GM12878 (cell line): ENCODE measurements around the gene PEX12.

Experiments used
- ESRRA ChIP-seq: IDR thresholded peaks from 2 replicates; pipeline ENCODE4 v1.6.1; 2012; ENCODE audit warnings: mild to moderate bottlenecking, low read length, improper control_type of control experiment
- GABPA ChIP-seq: IDR thresholded peaks from 2 replicates; pipeline ENCODE4 v1.6.1; 2014; ENCODE audit warnings: antibody characterized with exemption, low read depth, mild to moderate bottlenecking, inconsistent platforms
- HDAC6 ChIP-seq: fragments of 200-600 bp; sonication (generic); IDR thresholded peaks from one replicate; pipeline ENCODE4 v1.8.0; 2017; ENCODE audit warnings: antibody characterized with exemption; ENCODE audit not compliant: unreplicated experiment
- PAX8 ChIP-seq: fragments of 450-650 bp; IDR thresholded peaks from 2 replicates; pipeline ENCODE4 v1.6.1; 2017; ENCODE audit warnings: mild to moderate bottlenecking, moderate library complexity
- POLR2A ChIP-seq: IDR thresholded peaks from 2 replicates; pipeline ENCODE4 v1.6.1; 2011; ENCODE audit warnings: low read depth, mild to moderate bottlenecking, low read length
- RAD21 ChIP-seq: IDR thresholded peaks from 2 replicates; pipeline ENCODE4 v1.6.1; 2011; ENCODE audit warnings: mild to moderate bottlenecking, low read depth, low read length, moderate library complexity; ENCODE audit not compliant: insufficient read depth
- TBL1XR1 ChIP-seq: IDR thresholded peaks from 2 replicates; pipeline ENCODE4 v1.6.1; 2012; ENCODE audit warnings: low read depth, low read length, improper control_type of control experiment
- ZNF24 ChIP-seq: fragments of 450-650 bp; IDR thresholded peaks from 2 replicates; pipeline ENCODE4 v1.6.1; 2017; ENCODE audit warnings: antibody characterized with exemption, mild to moderate bottlenecking
- ZNF384 ChIP-seq: IDR thresholded peaks from 2 replicates; pipeline ENCODE4 v1.6.1; 2012; ENCODE audit warnings: low read depth, mild to moderate bottlenecking, low read length, improper control_type of control experiment, borderline replicate concordance
- TF ChIP-seq, protein P1 (sequence below), 3 experiments: IDR thresholded peaks in 2 of 3; conservative IDR thresholded peaks in 1 of 3; 2 replicates each; pipeline ENCODE4 v1.5.1; 2011; ENCODE audit warnings: low read depth in 3 of 3, low read length in 3 of 3, mild to moderate bottlenecking in 3 of 3, control low read depth in 2 of 3, moderate library complexity in 2 of 3, inconsistent platforms in 1 of 3, mixed read lengths in 1 of 3; ENCODE audit not compliant: control insufficient read depth in 2 of 3, insufficient read depth in 1 of 3; ENCODE audit errors: extremely low read depth in 1 of 3
- TF ChIP-seq, protein P2 (sequence below): IDR thresholded peaks from 2 replicates; pipeline ENCODE4 v1.6.1; 2012; ENCODE audit warnings: mild to moderate bottlenecking, low read depth, low read length
- TF ChIP-seq, protein P3 (sequence below): fragments of 450-650 bp; IDR thresholded peaks from 2 replicates; pipeline ENCODE4 v1.6.1; 2016; ENCODE audit warnings: mild to moderate bottlenecking, moderate library complexity, borderline replicate concordance

DNA sequence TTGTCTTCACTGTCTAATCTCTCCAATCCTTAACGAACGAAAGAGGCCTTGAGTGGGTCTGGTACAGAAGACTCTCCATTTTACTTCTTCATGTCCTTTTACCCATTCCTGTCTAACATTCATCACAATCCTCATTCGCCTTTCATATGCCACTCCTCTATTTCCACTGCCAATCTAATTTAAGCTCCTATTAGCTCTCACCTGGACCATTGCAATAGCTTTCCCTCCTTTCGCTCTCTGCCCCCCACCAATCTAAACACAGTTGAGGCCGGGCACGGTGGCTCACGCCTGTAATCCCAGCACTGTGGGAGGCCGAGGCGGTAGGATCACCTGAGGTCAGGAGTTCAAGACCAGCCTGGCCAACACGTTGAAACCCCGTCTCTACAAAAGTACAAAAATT, 11.4 kb downstream of the PEX12 start:
- TF ChIP-seq PAX8 = no peak
- no peak for TF ChIP-seq HDAC6
- TF ChIP-seq, protein P1, sequence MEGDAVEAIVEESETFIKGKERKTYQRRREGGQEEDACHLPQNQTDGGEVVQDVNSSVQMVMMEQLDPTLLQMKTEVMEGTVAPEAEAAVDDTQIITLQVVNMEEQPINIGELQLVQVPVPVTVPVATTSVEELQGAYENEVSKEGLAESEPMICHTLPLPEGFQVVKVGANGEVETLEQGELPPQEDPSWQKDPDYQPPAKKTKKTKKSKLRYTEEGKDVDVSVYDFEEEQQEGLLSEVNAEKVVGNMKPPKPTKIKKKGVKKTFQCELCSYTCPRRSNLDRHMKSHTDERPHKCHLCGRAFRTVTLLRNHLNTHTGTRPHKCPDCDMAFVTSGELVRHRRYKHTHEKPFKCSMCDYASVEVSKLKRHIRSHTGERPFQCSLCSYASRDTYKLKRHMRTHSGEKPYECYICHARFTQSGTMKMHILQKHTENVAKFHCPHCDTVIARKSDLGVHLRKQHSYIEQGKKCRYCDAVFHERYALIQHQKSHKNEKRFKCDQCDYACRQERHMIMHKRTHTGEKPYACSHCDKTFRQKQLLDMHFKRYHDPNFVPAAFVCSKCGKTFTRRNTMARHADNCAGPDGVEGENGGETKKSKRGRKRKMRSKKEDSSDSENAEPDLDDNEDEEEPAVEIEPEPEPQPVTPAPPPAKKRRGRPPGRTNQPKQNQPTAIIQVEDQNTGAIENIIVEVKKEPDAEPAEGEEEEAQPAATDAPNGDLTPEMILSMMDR (IDR thresholded peaks at IDR 0.05 in 2 of 3, conservative IDR thresholded peaks at IDR 0.05 in 1 of 3; ENCODE audit: control insufficient read depth in 2 of 3, extremely low read depth in 1 of 3, insufficient read depth in 1 of 3, low read depth in 3 of 3, low read length in 3 of 3) = no peak
- TF ChIP-seq POLR2A = no peak
- TF ChIP-seq TBL1XR1 = no peak
- TF ChIP-seq, protein P2, sequence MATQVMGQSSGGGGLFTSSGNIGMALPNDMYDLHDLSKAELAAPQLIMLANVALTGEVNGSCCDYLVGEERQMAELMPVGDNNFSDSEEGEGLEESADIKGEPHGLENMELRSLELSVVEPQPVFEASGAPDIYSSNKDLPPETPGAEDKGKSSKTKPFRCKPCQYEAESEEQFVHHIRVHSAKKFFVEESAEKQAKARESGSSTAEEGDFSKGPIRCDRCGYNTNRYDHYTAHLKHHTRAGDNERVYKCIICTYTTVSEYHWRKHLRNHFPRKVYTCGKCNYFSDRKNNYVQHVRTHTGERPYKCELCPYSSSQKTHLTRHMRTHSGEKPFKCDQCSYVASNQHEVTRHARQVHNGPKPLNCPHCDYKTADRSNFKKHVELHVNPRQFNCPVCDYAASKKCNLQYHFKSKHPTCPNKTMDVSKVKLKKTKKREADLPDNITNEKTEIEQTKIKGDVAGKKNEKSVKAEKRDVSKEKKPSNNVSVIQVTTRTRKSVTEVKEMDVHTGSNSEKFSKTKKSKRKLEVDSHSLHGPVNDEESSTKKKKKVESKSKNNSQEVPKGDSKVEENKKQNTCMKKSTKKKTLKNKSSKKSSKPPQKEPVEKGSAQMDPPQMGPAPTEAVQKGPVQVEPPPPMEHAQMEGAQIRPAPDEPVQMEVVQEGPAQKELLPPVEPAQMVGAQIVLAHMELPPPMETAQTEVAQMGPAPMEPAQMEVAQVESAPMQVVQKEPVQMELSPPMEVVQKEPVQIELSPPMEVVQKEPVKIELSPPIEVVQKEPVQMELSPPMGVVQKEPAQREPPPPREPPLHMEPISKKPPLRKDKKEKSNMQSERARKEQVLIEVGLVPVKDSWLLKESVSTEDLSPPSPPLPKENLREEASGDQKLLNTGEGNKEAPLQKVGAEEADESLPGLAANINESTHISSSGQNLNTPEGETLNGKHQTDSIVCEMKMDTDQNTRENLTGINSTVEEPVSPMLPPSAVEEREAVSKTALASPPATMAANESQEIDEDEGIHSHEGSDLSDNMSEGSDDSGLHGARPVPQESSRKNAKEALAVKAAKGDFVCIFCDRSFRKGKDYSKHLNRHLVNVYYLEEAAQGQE = no peak
- no peak for TF ChIP-seq RAD21
- no peak for TF ChIP-seq ZNF24
- no peak for TF ChIP-seq ZNF384
- TF ChIP-seq, protein P3, sequence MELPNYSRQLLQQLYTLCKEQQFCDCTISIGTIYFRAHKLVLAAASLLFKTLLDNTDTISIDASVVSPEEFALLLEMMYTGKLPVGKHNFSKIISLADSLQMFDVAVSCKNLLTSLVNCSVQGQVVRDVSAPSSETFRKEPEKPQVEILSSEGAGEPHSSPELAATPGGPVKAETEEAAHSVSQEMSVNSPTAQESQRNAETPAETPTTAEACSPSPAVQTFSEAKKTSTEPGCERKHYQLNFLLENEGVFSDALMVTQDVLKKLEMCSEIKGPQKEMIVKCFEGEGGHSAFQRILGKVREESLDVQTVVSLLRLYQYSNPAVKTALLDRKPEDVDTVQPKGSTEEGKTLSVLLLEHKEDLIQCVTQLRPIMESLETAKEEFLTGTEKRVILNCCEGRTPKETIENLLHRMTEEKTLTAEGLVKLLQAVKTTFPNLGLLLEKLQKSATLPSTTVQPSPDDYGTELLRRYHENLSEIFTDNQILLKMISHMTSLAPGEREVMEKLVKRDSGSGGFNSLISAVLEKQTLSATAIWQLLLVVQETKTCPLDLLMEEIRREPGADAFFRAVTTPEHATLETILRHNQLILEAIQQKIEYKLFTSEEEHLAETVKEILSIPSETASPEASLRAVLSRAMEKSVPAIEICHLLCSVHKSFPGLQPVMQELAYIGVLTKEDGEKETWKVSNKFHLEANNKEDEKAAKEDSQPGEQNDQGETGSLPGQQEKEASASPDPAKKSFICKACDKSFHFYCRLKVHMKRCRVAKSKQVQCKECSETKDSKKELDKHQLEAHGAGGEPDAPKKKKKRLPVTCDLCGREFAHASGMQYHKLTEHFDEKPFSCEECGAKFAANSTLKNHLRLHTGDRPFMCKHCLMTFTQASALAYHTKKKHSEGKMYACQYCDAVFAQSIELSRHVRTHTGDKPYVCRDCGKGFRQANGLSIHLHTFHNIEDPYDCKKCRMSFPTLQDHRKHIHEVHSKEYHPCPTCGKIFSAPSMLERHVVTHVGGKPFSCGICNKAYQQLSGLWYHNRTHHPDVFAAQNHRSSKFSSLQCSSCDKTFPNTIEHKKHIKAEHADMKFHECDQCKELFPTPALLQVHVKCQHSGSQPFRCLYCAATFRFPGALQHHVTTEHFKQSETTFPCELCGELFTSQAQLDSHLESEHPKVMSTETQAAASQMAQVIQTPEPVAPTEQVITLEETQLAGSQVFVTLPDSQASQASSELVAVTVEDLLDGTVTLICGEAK = no peak
- TF ChIP-seq ESRRA = no peak
- no peak for TF ChIP-seq GABPA
